H9 (cell line): ENCODE data around the gene FAM83E. TPM values are rescaled to one million over a fixed set of nuclear protein-coding genes. Genes with fewer than 3 reads are reported as not detected.
A peak's percentile ranks its signal among the peaks of the same experiment; 100 is the strongest.

Source experiments
- DNase-seq: peaks from one replicate; pipeline ENCODE4 v3.0.0-alpha.2; 2017
- H2AFZ ChIP-seq: one replicate; pipeline ENCODE4 v1.6.1; 2013; ENCODE audit warnings: mild to moderate bottlenecking, low read length, control low read depth, moderate library complexity
- H2AK5ac ChIP-seq: 2 replicates; pipeline ENCODE4 v1.6.1; 2013; ENCODE audit warnings: low read length, control low read depth, mixed read lengths; ENCODE audit not compliant: insufficient read length
- H2BK120ac ChIP-seq: one replicate; pipeline ENCODE4 v1.6.1; 2013; ENCODE audit warnings: low read depth, mild to moderate bottlenecking, low read length, control low read depth, inconsistent platforms; ENCODE audit not compliant: poor library complexity, severe bottlenecking
- H2BK12ac ChIP-seq: 2 replicates; pipeline ENCODE4 v1.6.1; 2013; ENCODE audit warnings: low read length, control low read depth, mixed read lengths, low read depth; ENCODE audit not compliant: insufficient read length
- H2BK15ac ChIP-seq: 2 replicates; pipeline ENCODE4 v1.6.1; 2013; ENCODE audit warnings: low read depth, low read length, control low read depth
- H2BK20ac ChIP-seq: one replicate; pipeline ENCODE4 v1.6.1; 2013; ENCODE audit warnings: low read depth, mild to moderate bottlenecking, low read length, control low read depth, inconsistent platforms; ENCODE audit not compliant: poor library complexity, severe bottlenecking
- H2BK5ac ChIP-seq: 2 replicates; pipeline ENCODE4 v1.6.1; 2013; ENCODE audit warnings: low read length, control low read depth, mixed read lengths; ENCODE audit not compliant: insufficient read length
- H3K14ac ChIP-seq: 2 replicates; pipeline ENCODE4 v1.6.1; 2013; ENCODE audit warnings: low read length, control low read depth; ENCODE audit not compliant: insufficient read depth
- H3K18ac ChIP-seq: 2 replicates; pipeline ENCODE4 v1.6.1; 2013; ENCODE audit warnings: low read depth, mild to moderate bottlenecking, mixed read lengths, low read length, control low read depth; ENCODE audit not compliant: insufficient read length
- H3K23ac ChIP-seq: 2 replicates; pipeline ENCODE4 v1.6.1; 2013; ENCODE audit warnings: low read length, control low read depth, mixed read lengths, low read depth; ENCODE audit not compliant: insufficient read length
- H3K23me2 ChIP-seq: 2 replicates; pipeline ENCODE4 v1.6.1; 2013; ENCODE audit warnings: low read depth, mild to moderate bottlenecking, mixed read lengths, low read length, control low read depth; ENCODE audit not compliant: insufficient read length, poor library complexity, severe bottlenecking
- H3K27ac ChIP-seq: 2 replicates; pipeline ENCODE4 v1.5.1; 2013; ENCODE audit warnings: low read length, control low read depth, mixed read lengths, low read depth; ENCODE audit not compliant: insufficient read length
- H3K27me3 ChIP-seq: 2 replicates; pipeline ENCODE4 v1.6.1; 2013; ENCODE audit warnings: low read length, control low read depth, inconsistent platforms; ENCODE audit not compliant: insufficient read depth
- H3K4ac ChIP-seq: 2 replicates; pipeline ENCODE4 v1.6.1; 2013; ENCODE audit warnings: low read depth, mild to moderate bottlenecking, control low read depth, inconsistent platforms, low read length, moderate library complexity
- H3K4me1 ChIP-seq: 2 replicates; pipeline ENCODE4 v1.6.1; 2013; ENCODE audit warnings: low read length, control low read depth, inconsistent platforms; ENCODE audit not compliant: insufficient read depth
- H3K4me2 ChIP-seq: 2 replicates; pipeline ENCODE4 v1.6.1; 2013; ENCODE audit warnings: low read length, control low read depth, mixed read lengths; ENCODE audit not compliant: insufficient read length, insufficient read depth
- H3K56ac ChIP-seq: 2 replicates; pipeline ENCODE4 v1.6.1; 2013; ENCODE audit warnings: low read depth, mild to moderate bottlenecking, mixed read lengths, low read length, control low read depth; ENCODE audit not compliant: insufficient read length
- H3K79me1 ChIP-seq: 2 replicates; pipeline ENCODE4 v1.6.1; 2013; ENCODE audit warnings: low read depth, mild to moderate bottlenecking, moderate library complexity, low read length, control low read depth, inconsistent platforms; ENCODE audit not compliant: insufficient read depth, poor library complexity, severe bottlenecking
- H3K79me2 ChIP-seq: 2 replicates; pipeline ENCODE4 v1.6.1; 2013; ENCODE audit warnings: low read length, control low read depth, inconsistent platforms; ENCODE audit not compliant: insufficient read depth
- H3K9ac ChIP-seq: 2 replicates; pipeline ENCODE4 v1.6.1; 2013; ENCODE audit warnings: low read length, control low read depth, mixed read lengths; ENCODE audit not compliant: insufficient read length; ENCODE audit errors: extremely low read depth
- H3K9me3 ChIP-seq: one replicate; pipeline ENCODE4 v1.6.1; 2013; ENCODE audit warnings: low read depth, low read length, inconsistent platforms; ENCODE audit not compliant: control insufficient read depth
- H3T11ph ChIP-seq: one replicate; pipeline ENCODE4 v1.6.1; 2013; ENCODE audit warnings: mild to moderate bottlenecking, low read length, control low read depth, inconsistent platforms
- H4K20me1 ChIP-seq: one replicate; pipeline ENCODE4 v1.6.1; 2013; ENCODE audit not compliant: control insufficient read depth, insufficient read length, insufficient read depth
- H4K5ac ChIP-seq: 2 replicates; pipeline ENCODE4 v1.6.1; 2013; ENCODE audit warnings: low read depth, mild to moderate bottlenecking, mixed read lengths, low read length, control low read depth; ENCODE audit not compliant: insufficient read length
- H4K8ac ChIP-seq: replicated peaks from 2 replicates; pipeline ENCODE4 v1.6.1; 2013; ENCODE audit warnings: low read length, control low read depth, mixed read lengths, low read depth; ENCODE audit not compliant: insufficient read length
- H4K91ac ChIP-seq: 2 replicates; pipeline ENCODE4 v1.6.1; 2013; ENCODE audit warnings: low read depth, mild to moderate bottlenecking, moderate library complexity, mixed read lengths, low read length, control low read depth; ENCODE audit not compliant: insufficient read length
- H3K27ac Mint-ChIP-seq, 3 experiments: 2 replicates in 2 of 3; 3 replicates in 1 of 3; pipeline ENCODE4 v1.8.0; 2020 to 2021; ENCODE audit warnings: mixed read lengths in 3 of 3, mild to moderate bottlenecking in 1 of 3, moderate library complexity in 1 of 3
- H3K27me3 Mint-ChIP-seq: 2 replicates; pipeline ENCODE4 v1.8.0; 2021; ENCODE audit warnings: low read depth, mild to moderate bottlenecking, moderate library complexity, mixed read lengths
- H3K36me3 Mint-ChIP-seq, 3 experiments: 2 replicates in 2 of 3; 3 replicates in 1 of 3; pipeline ENCODE4 v1.8.0; 2020 to 2021; ENCODE audit warnings: low read depth in 3 of 3, mixed read lengths in 3 of 3; ENCODE audit not compliant: insufficient read depth in 1 of 3
- H3K4me1 Mint-ChIP-seq, 2 experiments: 2 replicates each; pipeline ENCODE4 v1.8.0; 2020; ENCODE audit warnings: mixed read lengths in 2 of 2
- H3K4me3 Mint-ChIP-seq, 2 experiments: 2 replicates in 1 of 2; 3 replicates in 1 of 2; pipeline ENCODE4 v1.8.0; 2020 to 2021; ENCODE audit warnings: mild to moderate bottlenecking in 2 of 2, mixed read lengths in 2 of 2, moderate library complexity in 1 of 2
- H3K9me3 Mint-ChIP-seq, 2 experiments: 2 replicates in 1 of 2; 3 replicates in 1 of 2; pipeline ENCODE4 v1.8.0; 2020; ENCODE audit warnings: mild to moderate bottlenecking in 2 of 2, mixed read lengths in 2 of 2, moderate library complexity in 1 of 2
- CTCF ChIP-seq: fragments of 200-600 bp; sonication (generic); conservative IDR thresholded peaks from 3 replicates; pipeline ENCODE4 v1.8.0; 2021; ENCODE audit warnings: antibody characterized with exemption, mild to moderate bottlenecking
- WGBS: extraction: QIAGEN DNeasy Blood & Tissue Kit; methylation state at CpG from one replicate; pipeline ENCODE4 v1.1.7; 2013; ENCODE audit warnings: missing lambda C conversion rate, low lambda C conversion rate, mixed read lengths; ENCODE audit not compliant: insufficient read length; ENCODE audit errors: extremely low coverage; 5-methylcytosine and 5-hydroxymethylcytosine counted together
- total RNA-seq: library from RNA; stranded (reverse); gene quantifications from 2 replicates; pipeline ENCODE4 v1.2.1, GENCODE V29; 2021

FAM83E gene
- total RNA-seq, 1 experiment from 2014 or later: 9.2 TPM

GRCh38 chr19:48607359-48607755 lies 7.5 kb downstream of the FAM83E start:
- Mint-ChIP-seq H3K27ac (peak overlapping the region in 1 of 3 experiments; percentile 52; a peak in 2 of 7 replicates), H3K27me3 (no peaks in the 10 kb centered on the region), H3K36me3 (peaks cover 0 to 11% (median 5%) of the 10 kb centered on the region in 3 experiments; a peak in 3 of 7 replicates), H3K4me1 (peaks cover 0 to 4% of the 10 kb centered on the region in 2 experiments; a peak in 1 of 4 replicates), H3K9me3 (no peaks in the 10 kb centered on the region; a peak in 1 of 5 replicates), H3K4me3 (no peak overlapping the region)
- Histone ChIP-seq H3K27ac (no peak overlapping the region), H3K4me2 (no peak overlapping the region), H3T11ph (no peak overlapping the region), H3K79me2 (no peaks in the 10 kb centered on the region), H2BK120ac (no peak overlapping the region), H3K56ac (no peak overlapping the region), H3K79me1 (no peaks in the 10 kb centered on the region), H4K8ac (no peak overlapping the region), H2AFZ (no peak overlapping the region), H4K91ac (no peak overlapping the region), H3K9ac (no peak overlapping the region), H2AK5ac (no peak overlapping the region), H3K27me3 (no peaks in the 10 kb centered on the region), H3K23me2 (no peaks in the 10 kb centered on the region), H4K5ac (no peak overlapping the region), H2BK15ac (no peak overlapping the region), H2BK5ac (no peak overlapping the region), H3K14ac (no peak overlapping the region), H3K4me1 (no peaks in the 10 kb centered on the region), H3K18ac (no peak overlapping the region), H4K20me1 (no peaks in the 10 kb centered on the region), H2BK12ac (no peak overlapping the region), H3K23ac (no peak overlapping the region), H2BK20ac (no peak overlapping the region), H3K4ac (no peak overlapping the region), H3K9me3 (no peaks in the 10 kb centered on the region)
- WGBS: no CpG with 5 or more reads among the region's 7 CpGs
- no peak for TF ChIP-seq CTCF
- DNase-seq: no peak
